ENCODE results near the gene TRAPPC3. TPM values are rescaled to one million over a fixed set of nuclear protein-coding genes. Genes with fewer than 3 reads are reported as not detected.

The TRAPPC3 gene
- total and polyA plus RNA-seq, 2 experiments from 2014 or later: 99.6 to 125 TPM

- H3K36me3 ChIP-seq: peaks cover 40% of the 10 kb centered on the region
- H3K9me3 ChIP-seq (ENCODE audit: low read depth): no peaks in the 10 kb centered on the region
- no peak for DNase-seq (ENCODE audit: low read depth in 1 of 2, low spot score in 1 of 2)
- no peak overlapping the region for H3K4me3 ChIP-seq
- H3K4me1 ChIP-seq (ENCODE audit: low read depth): peaks cover 7% of the 10 kb centered on the region
- TF ChIP-seq CTCF (IDR thresholded peaks at IDR 0.05; ENCODE audit: low read depth, low read length): no peak
- no peak overlapping the region for H3K27ac ChIP-seq
- no peaks in the 10 kb centered on the region for H3K27me3 ChIP-seq
Measured at GRCh38 chr1:36093226-36093625, 56.1 kb downstream of the TRAPPC3 start.

GRCh38 chr1:36092798-36093185 is 56.5 kb downstream of the TRAPPC3 start:
- no peak overlapping the region for H3K4me3 ChIP-seq
- no peak for DNase-seq (ENCODE audit: low read depth in 1 of 2, low spot score in 1 of 2)
- no peak for TF ChIP-seq CTCF (IDR thresholded peaks at IDR 0.05; ENCODE audit: low read depth, low read length)
- peaks cover 40% of the 10 kb centered on the region for H3K36me3 ChIP-seq
- no peak overlapping the region for H3K27ac ChIP-seq
- H3K27me3 ChIP-seq: no peaks in the 10 kb centered on the region
- peaks cover 7% of the 10 kb centered on the region for H3K4me1 ChIP-seq (ENCODE audit: low read depth)
- no peaks in the 10 kb centered on the region for H3K9me3 ChIP-seq (ENCODE audit: low read depth)

- H3K36me3 ChIP-seq: peaks cover 40% of the 10 kb centered on the region
- no peaks in the 10 kb centered on the region for H3K27me3 ChIP-seq
- H3K4me3 ChIP-seq: no peak overlapping the region
- H3K9me3 ChIP-seq (ENCODE audit: low read depth): no peaks in the 10 kb centered on the region
- no peak overlapping the region for H3K27ac ChIP-seq
- peaks cover 7% of the 10 kb centered on the region for H3K4me1 ChIP-seq (ENCODE audit: low read depth)
- no peak for DNase-seq (ENCODE audit: low read depth in 1 of 2, low spot score in 1 of 2)
- TF ChIP-seq CTCF (IDR thresholded peaks at IDR 0.05; ENCODE audit: low read depth, low read length): no peak
Measured at GRCh38 chr1:36092166-36092797, 57.0 kb downstream of the TRAPPC3 start.

- no peak for DNase-seq (ENCODE audit: low read depth in 1 of 2, low spot score in 1 of 2)
- Histone ChIP-seq H3K4me3 (no peak overlapping the region), H3K27ac (no peak overlapping the region), H3K4me1 (ENCODE audit: low read depth) (peaks cover 7% of the 10 kb centered on the region), H3K27me3 (no peaks in the 10 kb centered on the region), H3K36me3 (peaks cover 40% of the 10 kb centered on the region), H3K9me3 (ENCODE audit: low read depth) (no peaks in the 10 kb centered on the region)
- no peak for TF ChIP-seq CTCF (IDR thresholded peaks at IDR 0.05; ENCODE audit: low read depth, low read length)
Measured at GRCh38 chr1:36091698-36092097, 57.6 kb downstream of the TRAPPC3 start.

GRCh38 chr1:36091141-36091540 is 58.1 kb downstream of the TRAPPC3 start:
- DNase-seq (ENCODE audit: low read depth in 1 of 2, low spot score in 1 of 2): no peak
- TF ChIP-seq CTCF (IDR thresholded peaks at IDR 0.05; ENCODE audit: low read depth, low read length): no peak
- H3K4me1 ChIP-seq (ENCODE audit: low read depth): peaks cover 7% of the 10 kb centered on the region

More at GRCh38 chr1:36091141-36091540, 58.1 kb downstream of the TRAPPC3 start:
- Histone ChIP-seq H3K27ac (no peak overlapping the region), H3K36me3 (peaks cover 40% of the 10 kb centered on the region), H3K27me3 (no peaks in the 10 kb centered on the region), H3K4me3 (no peak overlapping the region), H3K9me3 (ENCODE audit: low read depth) (no peaks in the 10 kb centered on the region)
